Thymus (tissue), 11 donors: ENCODE results near the gene KRTAP12-4. TPM values are rescaled to one million over a fixed set of nuclear protein-coding genes. Genes with fewer than 3 reads are reported as not detected.

Experiments
- DNase-seq, 9 donors: peaks; one replicate each; pipeline ENCODE4 v3.0.0-alpha.2; 2013; ENCODE audit warnings: low spot score in 9 of 9, low read depth in 6 of 9, missing footprints in 1 of 9
- H3K27ac ChIP-seq, 2 donors: one replicate each; pipeline ENCODE4 v1.5.1; 2013; ENCODE audit warnings: control low read depth in 1 of 2, low read depth in 1 of 2, low read length in 1 of 2, mild to moderate bottlenecking in 1 of 2, moderate library complexity in 1 of 2
- H3K27me3 ChIP-seq, 2 donors: one replicate each; pipeline ENCODE4 v1.5.1; 2013; ENCODE audit warnings: low read length in 1 of 2; ENCODE audit not compliant: control insufficient read depth in 2 of 2, insufficient read depth in 1 of 2
- H3K36me3 ChIP-seq, 2 donors: one replicate each; pipeline ENCODE4 v1.5.1; 2013; ENCODE audit warnings: low read length in 1 of 2, mild to moderate bottlenecking in 1 of 2, moderate library complexity in 1 of 2; ENCODE audit not compliant: control insufficient read depth in 2 of 2, insufficient read depth in 2 of 2
- H3K4me1 ChIP-seq, 2 donors: one replicate each; pipeline ENCODE4 v1.5.1; 2013; ENCODE audit warnings: low read length in 2 of 2; ENCODE audit not compliant: control insufficient read depth in 2 of 2, insufficient read depth in 2 of 2
- H3K4me3 ChIP-seq, 2 donors: one replicate each; pipeline ENCODE4 v1.5.1; 2013; ENCODE audit warnings: low read length in 2 of 2, control low read depth in 1 of 2, mild to moderate bottlenecking in 1 of 2
- H3K9me3 ChIP-seq, 2 donors: one replicate each; pipeline ENCODE4 v1.5.1; 2013; ENCODE audit warnings: low read length in 1 of 2, mild to moderate bottlenecking in 1 of 2; ENCODE audit not compliant: control insufficient read depth in 2 of 2, insufficient read depth in 1 of 2
- WGBS: extraction: QIAGEN DNeasy Blood & Tissue Kit; methylation state at CpG from one replicate; pipeline ENCODE4 v1.1.7; 2013; 5-methylcytosine and 5-hydroxymethylcytosine counted together
- polyA plus RNA-seq: library from polyadenylated mRNA; stranded (reverse); fragments of 200-250 nt; gene quantifications from one replicate; pipeline ENCODE4 v1.2.3, GENCODE V29; 2013
- total RNA-seq: library from RNA; stranded (reverse); fragments of 120-200 nt; gene quantifications from one replicate; pipeline ENCODE4 v1.2.4, GENCODE V29; 2013
- donor health status: healthy.

Gene KRTAP12-4
- total and polyA plus RNA-seq, 2 donors, result not detected

- WGBS, result 80% methylated on average over 8 of the region's 8 CpGs
- no peak for DNase-seq
- Histone ChIP-seq H3K27me3 (peaks cover 0 to 2% of the 10 kb centered on the region in 2 donors), H3K27ac (no peak overlapping the region), H3K9me3 (peaks cover under 1 to 13% of the 10 kb centered on the region in 2 donors), H3K4me3 (no peak overlapping the region), H3K4me1 (peaks cover 0 to 3% of the 10 kb centered on the region in 2 donors), H3K36me3 (no peaks in the 10 kb centered on the region)
Observed at GRCh38 chr21:44617071-44617501, 37.4 kb downstream of the KRTAP12-4 start.

GRCh38 chr21:44616591-44616926 is 37.9 kb downstream of the KRTAP12-4 start:
- Histone ChIP-seq H3K27me3 (peaks cover 0 to 2% of the 10 kb centered on the region in 2 donors), H3K27ac (no peak overlapping the region), H3K4me1 (peaks cover 0 to 3% of the 10 kb centered on the region in 2 donors), H3K4me3 (no peak overlapping the region), H3K36me3 (no peaks in the 10 kb centered on the region), H3K9me3 (peaks cover 3 to 19% of the 10 kb centered on the region in 2 donors)
- 85% methylated on average over 16 of the region's 16 CpGs for WGBS
- no peak for DNase-seq

GRCh38 chr21:44615911-44616590 is 38.4 kb downstream of the KRTAP12-4 start:
- no peak for DNase-seq
- Histone ChIP-seq H3K36me3 (no peaks in the 10 kb centered on the region), H3K27ac (no peak overlapping the region), H3K27me3 (peaks cover 0 to 2% of the 10 kb centered on the region in 2 donors), H3K4me3 (no peak overlapping the region), H3K4me1 (peaks cover 0 to 3% of the 10 kb centered on the region in 2 donors), H3K9me3 (peaks cover 3 to 22% of the 10 kb centered on the region in 2 donors)
- 82% methylated on average over 17 of the region's 17 CpGs for WGBS

GRCh38 chr21:44615466-44615865 is 39.0 kb downstream of the KRTAP12-4 start:
- Histone ChIP-seq H3K4me1 (peaks cover 0 to 3% of the 10 kb centered on the region in 2 donors), H3K27me3 (peaks cover 0 to 2% of the 10 kb centered on the region in 2 donors), H3K9me3 (peaks cover 3 to 25% of the 10 kb centered on the region in 2 donors), H3K36me3 (no peaks in the 10 kb centered on the region), H3K4me3 (no peak overlapping the region), H3K27ac (no peak overlapping the region)
- no peak for DNase-seq
- WGBS, result 74% methylated on average over 8 of the region's 8 CpGs

- H3K9me3 ChIP-seq, result peaks cover 3 to 27% of the 10 kb centered on the region in 2 donors
- H3K36me3 ChIP-seq, result no peaks in the 10 kb centered on the region
- peaks cover 0 to 3% of the 10 kb centered on the region in 2 donors for H3K4me1 ChIP-seq
- 94% methylated on average over 28 of the region's 28 CpGs for WGBS
- peaks cover 0 to 2% of the 10 kb centered on the region in 2 donors for H3K27me3 ChIP-seq
- no peak overlapping the region for H3K27ac ChIP-seq
- DNase-seq, result no peak
- no peak overlapping the region for H3K4me3 ChIP-seq
Observed at GRCh38 chr21:44614961-44615391, 39.5 kb downstream of the KRTAP12-4 start.

GRCh38 chr21:44614161-44614631 is 40.3 kb downstream of the KRTAP12-4 start:
- Histone ChIP-seq H3K36me3 (no peaks in the 10 kb centered on the region), H3K9me3 (peaks cover 3 to 27% of the 10 kb centered on the region in 2 donors), H3K4me3 (no peak overlapping the region), H3K27me3 (peaks cover 0 to 2% of the 10 kb centered on the region in 2 donors), H3K27ac (no peak overlapping the region), H3K4me1 (peaks cover 0 to 3% of the 10 kb centered on the region in 2 donors)
- DNase-seq, result no peak
- 91% methylated on average over 20 of the region's 20 CpGs for WGBS

GRCh38 chr21:44613386-44614155 is 40.9 kb downstream of the KRTAP12-4 start:
- WGBS, result 96% methylated on average over 26 of the region's 26 CpGs
- Histone ChIP-seq H3K27ac (no peak overlapping the region), H3K36me3 (no peaks in the 10 kb centered on the region), H3K4me3 (no peak overlapping the region), H3K27me3 (peaks cover 0 to 2% of the 10 kb centered on the region in 2 donors), H3K9me3 (peaks cover 3 to 27% of the 10 kb centered on the region in 2 donors), H3K4me1 (peaks cover 0 to 3% of the 10 kb centered on the region in 2 donors)
- no peak for DNase-seq

- WGBS, result 91% methylated on average over 13 of the region's 13 CpGs
- Histone ChIP-seq H3K4me3 (no peak overlapping the region), H3K27ac (no peak overlapping the region), H3K27me3 (peaks cover 0 to 2% of the 10 kb centered on the region in 2 donors), H3K4me1 (peaks cover 0 to 3% of the 10 kb centered on the region in 2 donors), H3K9me3 (peaks cover 3 to 27% of the 10 kb centered on the region in 2 donors), H3K36me3 (no peaks in the 10 kb centered on the region)
- DNase-seq, result no peak
Observed at GRCh38 chr21:44612669-44613229, 41.7 kb downstream of the KRTAP12-4 start.
